ENCODE measurements around the gene PAK3.

Gene PAK3

GRCh38 chrX:111095974-111096895, at the start of gene PAK3:
Gene PAK3, plus strand, starts transcription at chrX:111096191. Its CDS starts 26,913 bp downstream, at chrX:111123104.
- DNase-seq (ENCODE audit: low read depth in 2 of 2), result no peak

GRCh38 chrX:111047575-111047974, 48.4 kb upstream of the PAK3 start:
- no peak for DNase-seq (ENCODE audit: low read depth in 2 of 2)

GRCh38 chrX:111052478-111052877, 43.5 kb upstream of the PAK3 start:
- DNase-seq (ENCODE audit: low read depth in 2 of 2), result no peak

GRCh38 chrX:111071542-111072277, 24.3 kb upstream of the PAK3 start:
- no peak for DNase-seq (ENCODE audit: low read depth in 2 of 2)

- no peak for DNase-seq (ENCODE audit: low read depth in 2 of 2)
These were observed 12.9 kb upstream of the PAK3 start for GRCh38 chrX:111083081-111083480.

- no peak for DNase-seq (ENCODE audit: low read depth in 2 of 2)
These were observed 9.4 kb upstream of the PAK3 start for GRCh38 chrX:111086591-111087006.

GRCh38 chrX:111088628-111089027, 7.4 kb upstream of the PAK3 start:
- no peak for DNase-seq (ENCODE audit: low read depth in 2 of 2)

DNA sequence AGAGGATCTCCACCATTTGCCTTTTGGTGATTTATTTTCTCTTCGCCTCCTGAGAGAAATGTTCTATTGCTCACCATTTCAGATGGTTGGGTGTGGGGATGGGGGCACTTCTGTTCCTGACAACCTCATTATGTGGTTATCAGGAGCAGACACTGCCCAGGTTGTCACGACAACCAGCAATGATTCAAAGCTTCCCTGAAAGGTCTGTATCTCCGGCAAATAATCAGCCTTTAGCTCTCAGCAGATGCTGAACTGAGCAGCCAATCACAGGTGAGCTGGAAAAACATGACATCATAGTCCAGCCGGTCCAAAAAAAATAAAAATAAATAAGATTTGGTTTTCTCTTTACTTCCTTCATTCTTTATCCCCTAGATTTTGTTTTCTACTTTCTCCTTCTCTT, 5.5 kb upstream of the PAK3 start:
- DNase-seq (ENCODE audit: low read depth in 2 of 2), result no peak

GRCh38 chrX:111098874-111099273, 2.9 kb downstream of the PAK3 start:
- peak; percentile 37 to 53 for DNase-seq (ENCODE audit: low read depth in 2 of 2)

DNA sequence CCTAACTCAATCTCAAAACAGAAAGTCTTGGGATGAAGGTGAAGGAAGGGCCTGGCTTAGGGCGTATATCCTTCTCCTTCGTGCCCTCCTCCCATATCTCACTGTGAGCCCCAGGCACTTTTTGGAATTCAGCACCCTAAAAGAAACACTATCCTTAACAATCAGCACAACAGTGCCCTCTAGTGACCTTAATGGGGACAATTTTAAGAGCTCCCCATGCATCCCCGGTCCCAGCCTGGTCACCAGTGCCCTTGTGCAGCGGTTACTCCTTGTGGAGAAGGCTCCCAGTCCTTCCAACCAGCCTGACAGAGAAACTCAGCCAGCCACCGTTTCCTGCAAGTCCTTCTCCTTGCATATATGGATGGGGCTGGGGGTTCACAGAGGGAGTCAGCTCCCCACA, 4.2 kb downstream of the PAK3 start:
- DNase-seq (ENCODE audit: low read depth in 2 of 2), result no peak

DNA sequence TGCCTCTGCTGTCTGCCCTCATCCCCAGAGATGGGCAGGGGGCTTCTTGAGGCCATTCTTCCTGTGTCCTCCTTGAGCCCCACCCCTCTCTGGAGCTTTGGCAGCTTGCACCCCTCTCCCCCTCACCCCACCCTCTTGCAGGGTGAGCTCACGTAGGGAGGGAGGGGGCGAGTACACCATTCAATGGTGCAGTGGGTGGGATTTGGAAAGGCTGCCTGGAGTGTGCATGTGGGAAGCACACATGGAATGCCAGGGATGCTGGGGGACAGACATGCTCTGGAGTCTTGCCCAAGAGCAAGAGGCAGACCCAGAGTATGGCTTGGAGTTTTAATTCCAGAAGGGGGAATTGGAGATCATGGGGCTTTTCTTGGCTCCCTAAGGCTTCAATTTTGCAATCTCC, 5.6 kb downstream of the PAK3 start:
- DNase-seq (ENCODE audit: low read depth in 2 of 2), result no peak

DNA sequence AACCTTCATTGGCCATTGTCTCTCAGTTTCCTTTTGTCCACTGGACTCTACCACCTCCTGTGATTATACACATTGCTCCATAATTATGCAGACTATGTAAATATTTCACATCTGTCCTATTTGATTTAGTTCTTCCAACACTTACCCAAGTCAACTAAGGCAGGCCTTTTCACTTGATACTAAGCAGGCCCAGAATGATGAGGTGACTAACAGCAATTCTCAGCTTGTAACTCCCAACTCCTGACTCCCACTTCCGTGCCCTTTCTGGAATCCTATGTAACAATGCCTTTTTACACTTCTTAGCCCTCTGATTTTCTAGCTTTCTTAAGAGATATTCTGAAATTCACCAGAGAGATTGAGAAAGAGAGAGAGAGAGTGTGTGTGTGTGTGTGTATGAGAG, 6.6 kb downstream of the PAK3 start:
- no peak for DNase-seq (ENCODE audit: low read depth in 2 of 2)

- DNase-seq (ENCODE audit: low read depth in 2 of 2), result no peak
These were observed 7.3 kb downstream of the PAK3 start for GRCh38 chrX:111103246-111103645.

- DNase-seq (ENCODE audit: low read depth in 2 of 2), result no peak
These were observed 14.2 kb downstream of the PAK3 start for GRCh38 chrX:111110098-111110775.

- DNase-seq (ENCODE audit: low read depth in 2 of 2), result no peak
These were observed 18.8 kb downstream of the PAK3 start for GRCh38 chrX:111114806-111115205.

GRCh38 chrX:111116666-111117065, 20.7 kb downstream of the PAK3 start:
- DNase-seq (ENCODE audit: low read depth in 2 of 2), result no peak

DNA sequence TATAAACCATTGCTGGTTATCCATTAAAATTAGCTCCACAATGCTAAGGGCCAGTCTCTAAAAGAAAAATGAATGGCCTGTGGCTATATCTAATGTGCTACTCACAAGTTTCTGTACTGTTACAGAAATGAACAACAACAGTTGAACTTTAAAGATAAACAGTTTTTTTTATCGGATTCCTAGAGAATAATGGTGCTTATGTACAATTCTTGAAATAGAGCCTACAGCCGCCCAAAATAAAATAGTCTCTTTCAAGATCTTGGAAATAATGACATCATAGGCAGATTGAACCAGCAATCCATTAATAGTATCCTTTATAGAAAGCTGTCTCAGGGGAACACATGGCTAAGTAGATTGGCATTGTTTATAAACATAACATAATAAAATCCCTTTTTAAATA, 23.4 kb downstream of the PAK3 start:
- DNase-seq (ENCODE audit: low read depth in 2 of 2), result no peak

DNA sequence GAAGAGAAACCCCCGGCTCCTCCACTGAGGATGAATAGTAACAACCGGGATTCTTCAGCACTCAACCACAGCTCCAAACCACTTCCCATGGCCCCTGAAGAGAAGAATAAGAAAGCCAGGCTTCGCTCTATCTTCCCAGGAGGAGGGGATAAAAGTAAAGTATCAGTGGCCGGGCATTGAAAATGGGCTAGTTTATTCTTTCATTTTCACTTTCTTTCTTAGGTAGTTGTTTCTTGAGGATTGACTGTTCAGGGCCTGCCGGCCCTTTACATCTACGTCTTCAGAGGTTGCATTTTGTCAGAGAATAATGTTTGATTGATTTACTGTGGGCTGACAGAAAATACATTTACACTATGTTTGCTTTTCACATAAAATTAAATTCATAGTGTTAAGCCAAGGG, 27.1 kb downstream of the PAK3 start:
- no peak for DNase-seq (ENCODE audit: low read depth in 2 of 2)

DNA sequence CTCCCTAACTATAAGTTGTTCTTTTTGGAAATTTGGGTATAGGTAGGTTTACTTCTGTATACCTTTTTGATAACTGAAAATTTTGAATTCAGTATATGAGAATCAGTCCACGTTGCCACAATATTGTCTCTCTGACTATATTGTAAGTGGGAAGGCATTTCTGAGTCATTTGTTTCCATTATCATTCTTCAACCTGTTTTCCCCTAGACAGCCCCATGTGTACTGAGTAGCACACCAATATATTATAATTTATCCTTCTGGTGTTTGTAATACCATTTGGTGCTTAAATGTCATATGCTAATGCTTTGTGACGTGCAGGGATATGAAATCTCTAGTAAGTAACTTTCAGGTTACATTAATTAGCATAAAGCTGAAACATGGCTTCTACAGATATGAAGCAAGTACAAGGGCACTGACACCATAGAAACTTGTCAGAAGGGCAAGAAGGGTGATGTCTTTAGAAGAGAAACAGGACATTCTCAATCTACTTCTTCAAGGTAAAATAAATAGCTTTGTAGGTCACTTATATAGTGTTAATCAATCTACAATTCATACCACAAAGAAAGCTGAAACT, 27.7 kb downstream of the PAK3 start:
- no peak for DNase-seq (ENCODE audit: low read depth in 2 of 2)

- DNase-seq (ENCODE audit: low read depth in 2 of 2), result no peak
These were observed 28.4 kb downstream of the PAK3 start for GRCh38 chrX:111124418-111124817.

GRCh38 chrX:111127038-111127437, 31.0 kb downstream of the PAK3 start:
- no peak for DNase-seq (ENCODE audit: low read depth in 2 of 2)

DNA sequence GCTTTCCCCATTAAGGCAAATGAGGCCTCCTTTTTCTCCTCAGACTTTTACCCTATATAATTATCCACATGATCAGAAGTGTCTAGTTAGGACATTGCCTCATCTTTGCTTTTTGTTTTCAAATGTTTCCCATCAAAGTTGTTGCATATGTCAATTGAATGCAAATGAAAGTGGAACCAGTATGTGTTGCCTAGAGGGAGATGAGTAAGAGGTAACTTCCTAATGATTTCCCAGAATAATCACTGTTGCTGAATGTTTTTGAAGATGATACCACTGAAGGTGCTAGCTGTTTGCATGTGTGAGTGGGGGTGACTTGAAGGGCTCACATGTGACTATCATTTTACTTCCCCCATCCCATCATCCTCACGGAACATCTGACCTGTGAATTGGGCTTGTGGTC, 33.9 kb downstream of the PAK3 start:
- no peak for DNase-seq (ENCODE audit: low read depth in 2 of 2)

All from stimulated activated CD8-positive, alpha-beta memory T cell treated with anti-CD3 and anti-CD28 coated beads, Interleukin-2, amount 100 ng/mL, for 48 hours (primary cell).